ENCODE results near the gene TSPAN10.

TSPAN10 gene

DNA sequence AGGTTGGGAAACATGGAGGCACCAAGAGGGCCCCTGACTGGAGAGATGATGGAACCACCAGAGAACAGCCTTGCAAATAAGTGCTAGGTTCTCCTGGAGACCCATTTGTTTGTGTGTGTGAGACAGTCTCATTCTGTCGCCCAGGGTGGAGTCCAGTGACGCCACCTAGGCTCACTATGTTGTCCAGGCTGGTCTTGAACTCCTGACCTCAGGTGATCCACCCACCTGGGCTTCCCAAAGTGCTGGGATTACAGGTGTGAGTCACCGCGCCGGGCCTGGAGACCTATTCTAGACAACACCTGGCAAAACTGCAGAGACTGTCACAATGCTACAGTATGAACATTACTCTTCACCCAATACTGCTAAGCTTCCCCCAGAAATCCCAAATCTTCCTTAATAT is 1.6 kb upstream of the TSPAN10 start:
- no peak for DNase-seq

DNA sequence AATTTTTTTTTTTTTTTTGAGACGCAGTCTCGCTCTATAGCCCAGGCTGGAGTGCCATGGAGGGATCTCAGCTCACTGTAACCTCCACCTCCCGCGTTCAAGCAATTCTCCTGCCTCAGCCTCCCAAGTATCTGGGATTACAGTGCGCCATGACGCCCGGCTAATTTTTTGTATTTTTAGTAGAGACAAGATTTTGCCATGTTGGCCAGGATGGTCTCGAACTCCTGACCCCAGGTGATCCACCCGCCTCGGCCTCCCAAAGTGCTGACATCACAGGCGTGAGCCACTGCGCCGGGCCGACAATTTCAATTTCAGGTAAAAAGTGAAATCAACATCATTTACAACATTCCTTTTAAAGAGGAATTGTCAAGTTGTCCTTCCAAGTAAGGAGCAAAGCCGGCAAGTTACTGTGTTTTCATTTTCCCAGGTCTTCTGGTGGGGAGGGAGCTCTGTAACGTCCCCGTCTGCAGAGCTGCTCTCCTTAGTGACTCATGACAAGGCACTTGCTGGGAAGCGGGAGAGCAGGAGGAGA is 957 bp upstream of the TSPAN10 start:
- DNase-seq: no peak

DNA sequence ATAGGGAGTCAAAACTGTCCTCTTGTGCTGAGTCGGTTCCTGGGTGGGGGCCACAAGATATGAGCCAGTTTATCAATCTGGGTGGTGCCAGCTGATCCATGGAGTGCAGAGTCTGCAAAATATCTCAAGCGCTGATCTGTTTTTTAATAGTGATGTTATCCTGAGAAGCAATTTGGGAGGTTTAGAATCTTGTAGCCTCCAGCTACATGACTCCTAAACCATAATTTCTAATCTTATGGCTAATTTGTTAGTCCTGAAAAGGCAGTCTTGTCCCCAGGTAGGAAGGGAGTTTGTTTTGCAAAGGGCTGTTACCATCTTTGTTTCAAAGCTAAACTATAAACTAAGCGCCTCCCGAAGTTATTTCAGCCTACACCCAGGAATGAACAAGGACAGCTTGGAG is 1.7 kb downstream of the TSPAN10 start:
- no peak for DNase-seq

DNA sequence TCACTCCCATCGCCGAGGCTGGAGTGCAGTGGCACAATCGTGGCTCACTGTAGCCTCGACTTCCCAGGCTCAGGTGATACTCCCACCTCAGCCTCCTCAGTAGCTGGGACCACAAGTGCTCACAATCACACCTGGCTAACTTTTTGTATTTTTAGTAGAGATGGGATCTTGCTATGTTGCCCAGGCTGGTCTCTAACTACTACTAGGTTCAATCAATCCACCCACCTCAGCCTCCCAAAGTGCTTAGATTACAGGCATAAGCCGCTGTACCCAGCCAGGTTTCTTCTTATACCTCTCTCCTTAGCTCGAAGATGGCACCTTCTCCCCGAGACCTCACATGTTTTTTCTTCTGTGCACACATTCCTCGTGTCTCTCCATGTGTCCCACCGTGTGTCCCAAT is 3.0 kb downstream of the TSPAN10 start:
- DNase-seq: no peak

DNA sequence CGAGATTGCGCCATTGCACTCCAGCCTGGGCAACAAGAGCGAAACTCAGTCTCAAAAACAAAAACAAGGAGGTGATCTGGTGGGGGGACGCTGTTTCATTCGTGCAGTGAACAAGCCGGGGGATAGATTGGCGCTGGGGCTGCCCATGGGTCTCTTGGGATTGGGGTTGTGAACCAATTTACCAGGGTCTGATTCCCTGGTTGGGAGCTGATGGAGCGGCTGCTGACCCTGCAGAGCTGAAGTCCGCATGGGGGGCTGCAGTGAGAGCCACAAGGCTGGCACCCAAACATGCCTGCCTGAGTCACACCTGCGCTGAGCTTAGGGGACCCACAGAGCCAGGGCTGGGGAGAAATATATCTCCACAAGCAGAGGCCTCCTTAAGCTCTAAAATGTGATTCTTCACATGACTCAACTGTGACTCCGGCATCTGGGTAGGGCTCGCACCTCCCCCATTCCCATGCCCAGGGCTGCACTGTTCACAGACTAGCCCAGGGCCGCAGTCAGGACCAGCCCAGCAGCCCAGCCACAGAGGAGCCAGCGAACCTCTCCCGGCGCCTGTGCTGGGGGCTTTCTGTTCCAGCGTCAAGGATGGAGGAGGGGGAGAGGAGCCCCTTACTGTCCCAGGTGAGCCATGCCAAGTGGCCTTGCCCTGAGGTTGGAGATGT is 5.0 kb downstream of the TSPAN10 start:
- no peak for DNase-seq

DNA sequence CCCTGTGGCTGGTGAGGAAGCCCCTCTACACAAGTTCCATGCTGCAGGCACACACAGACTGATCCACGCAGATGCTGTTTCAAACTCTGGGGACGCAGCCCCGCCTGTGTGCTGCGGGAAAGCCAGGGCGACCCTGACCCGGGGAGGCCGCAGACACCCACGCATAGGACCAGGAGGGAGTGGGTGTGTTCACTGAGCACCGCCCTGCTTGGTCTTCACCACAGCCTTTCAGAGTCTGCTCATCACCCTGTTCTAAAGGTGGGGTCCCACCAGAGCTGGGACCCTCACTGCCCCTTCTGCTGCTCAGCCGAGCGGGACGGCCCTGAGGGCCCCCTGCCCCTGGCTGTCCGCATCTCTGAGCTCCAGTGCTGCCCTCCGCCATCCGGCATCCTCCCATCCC is 7.5 kb downstream of the TSPAN10 start:
- DNase-seq: no peak

DNA sequence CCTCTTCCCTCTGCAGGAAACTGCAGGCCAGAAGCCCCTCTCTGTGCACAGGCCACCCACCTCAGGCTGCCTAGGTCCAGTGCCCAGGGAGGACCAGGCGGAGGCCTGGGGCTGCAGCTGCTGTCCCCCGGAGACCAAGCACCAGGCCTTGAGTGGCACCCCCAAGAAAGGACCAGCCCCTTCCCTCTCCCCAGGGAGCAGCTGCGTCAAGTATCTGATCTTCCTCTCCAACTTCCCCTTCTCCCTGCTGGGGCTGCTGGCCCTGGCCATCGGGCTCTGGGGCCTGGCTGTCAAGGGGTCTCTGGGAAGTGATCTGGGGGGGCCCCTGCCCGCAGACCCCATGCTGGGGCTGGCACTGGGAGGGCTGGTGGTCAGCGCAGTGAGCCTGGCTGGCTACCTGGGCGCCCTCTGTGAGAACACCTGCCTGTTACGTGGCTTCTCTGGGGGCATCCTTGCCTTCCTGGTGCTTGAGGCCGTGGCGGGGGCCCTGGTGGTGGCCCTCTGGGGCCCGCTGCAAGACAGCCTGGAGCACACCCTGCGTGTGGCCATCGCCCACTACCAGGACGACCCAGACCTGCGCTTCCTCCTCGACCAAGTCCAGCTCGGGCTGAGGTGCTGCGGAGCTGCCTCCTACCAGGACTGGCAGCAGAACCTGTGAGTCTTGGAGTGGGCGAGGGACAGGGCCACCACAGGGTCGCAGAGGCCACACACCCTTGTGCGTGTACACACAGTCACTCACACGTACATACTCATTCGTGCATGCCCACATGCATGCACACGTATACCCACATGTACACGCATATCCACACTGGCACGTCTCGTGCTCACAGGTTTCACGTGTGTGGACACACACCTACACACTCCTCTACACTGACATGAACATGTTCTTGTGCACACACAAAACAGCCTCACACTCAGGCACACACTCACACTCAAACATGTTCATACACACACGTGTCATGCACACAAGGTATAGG is 8.3 kb downstream of the TSPAN10 start:
- no peak for DNase-seq

DNA sequence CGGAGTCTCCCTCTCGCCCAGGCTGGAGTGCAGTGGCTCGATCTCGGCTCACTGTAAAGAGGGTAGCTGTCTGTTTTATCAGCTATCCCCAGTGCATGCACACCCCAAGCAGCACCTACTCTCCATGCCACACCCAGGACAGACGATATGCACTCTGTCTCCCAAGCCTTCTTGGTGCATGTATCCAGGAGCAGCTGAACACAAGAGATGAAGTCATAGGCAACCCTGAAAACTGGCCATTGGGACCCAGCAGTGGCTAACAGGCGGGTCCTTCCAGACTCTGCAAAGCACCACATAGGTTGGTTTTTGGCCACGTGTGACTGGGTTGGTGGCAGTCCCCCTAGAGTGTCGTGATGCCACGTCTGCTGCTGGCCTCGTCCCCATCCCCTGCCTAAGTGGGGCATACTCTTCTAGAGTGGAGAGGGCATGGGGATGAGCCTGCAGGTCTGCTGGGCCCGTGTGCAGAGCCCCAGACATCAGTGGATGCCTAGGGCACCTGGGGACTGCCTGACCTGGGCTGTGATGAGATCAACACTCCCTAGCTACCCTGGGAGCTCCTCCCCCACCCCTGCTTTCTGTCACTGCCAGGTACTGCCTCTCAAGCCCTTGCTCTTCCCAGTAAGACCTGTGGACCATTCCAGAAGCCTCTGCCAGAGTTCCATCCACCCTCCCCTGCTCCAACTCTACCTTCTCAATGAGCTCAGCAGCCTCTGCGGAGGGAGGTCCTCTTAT is 10.0 kb downstream of the TSPAN10 start:
- peak in 1 of 14 donors; percentile 80 for DNase-seq

DNA sequence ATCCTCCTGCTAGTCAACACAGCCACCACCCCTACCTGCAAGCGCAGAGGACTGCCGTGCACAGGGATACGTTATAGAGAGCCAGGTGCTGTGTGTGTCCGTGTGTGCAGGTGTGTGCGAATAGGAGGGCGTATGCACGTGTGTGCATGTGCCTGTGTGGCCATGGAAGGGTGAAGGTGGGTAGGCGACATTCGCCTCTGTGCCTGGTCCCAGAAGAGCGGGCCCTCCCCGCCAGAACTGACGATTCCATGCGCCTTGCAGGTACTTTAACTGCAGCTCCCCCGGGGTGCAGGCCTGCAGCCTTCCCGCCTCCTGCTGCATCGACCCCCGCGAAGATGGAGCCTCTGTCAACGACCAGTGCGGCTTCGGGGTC is 10.6 kb downstream of the TSPAN10 start:
- peak in 1 of 14 donors; percentile 38 for DNase-seq

DNA sequence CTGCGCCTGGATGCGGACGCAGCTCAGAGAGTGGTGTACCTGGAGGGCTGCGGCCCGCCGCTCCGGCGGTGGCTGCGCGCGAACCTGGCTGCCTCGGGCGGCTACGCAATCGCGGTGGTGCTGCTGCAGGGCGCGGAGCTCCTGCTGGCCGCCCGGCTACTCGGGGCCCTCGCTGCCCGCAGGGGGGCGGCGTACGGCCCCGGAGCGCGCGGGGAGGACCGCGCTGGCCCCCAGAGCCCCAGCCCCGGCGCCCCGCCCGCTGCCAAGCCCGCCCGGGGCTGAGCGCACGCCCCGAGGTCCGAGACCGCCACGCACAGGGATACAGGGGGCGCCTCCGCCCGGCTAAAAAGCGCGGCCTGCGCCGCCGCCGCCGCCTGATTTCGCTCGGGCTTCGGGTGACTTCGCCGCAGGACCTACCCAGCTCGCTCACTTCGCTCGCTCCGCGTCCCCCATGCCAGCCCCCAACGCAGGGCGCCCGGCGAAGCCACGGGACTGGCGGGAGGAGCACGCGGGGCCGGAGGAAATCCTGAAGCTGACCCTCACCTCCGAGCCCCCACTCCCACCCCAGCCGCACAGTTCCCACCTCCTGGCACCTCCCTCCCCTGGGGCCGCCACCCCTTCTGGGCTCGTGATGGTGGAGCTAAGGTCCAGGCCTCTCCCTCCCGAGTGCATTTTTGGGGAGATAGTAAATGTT is 11.2 kb downstream of the TSPAN10 start:
- DNase-seq: no peak

DNA sequence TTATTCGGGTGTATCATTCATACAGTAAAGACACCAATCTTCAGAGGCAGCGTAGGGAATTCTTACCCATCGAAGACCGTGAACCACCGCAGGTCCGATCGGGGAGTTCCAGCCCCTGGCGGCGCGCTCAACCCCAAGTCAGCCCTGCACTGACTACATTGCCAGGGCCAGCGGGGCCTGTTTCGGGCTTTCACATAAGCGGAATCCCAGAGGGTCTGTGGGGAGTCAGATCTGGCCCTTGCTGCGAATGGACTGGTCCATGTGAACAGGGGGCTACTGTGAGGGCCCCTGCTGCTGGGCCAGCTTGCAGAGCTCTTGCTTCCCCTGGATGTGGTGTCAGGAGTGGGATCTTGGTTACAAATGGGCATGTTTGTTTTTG is 11.7 kb downstream of the TSPAN10 start:
- no peak for DNase-seq

DNA sequence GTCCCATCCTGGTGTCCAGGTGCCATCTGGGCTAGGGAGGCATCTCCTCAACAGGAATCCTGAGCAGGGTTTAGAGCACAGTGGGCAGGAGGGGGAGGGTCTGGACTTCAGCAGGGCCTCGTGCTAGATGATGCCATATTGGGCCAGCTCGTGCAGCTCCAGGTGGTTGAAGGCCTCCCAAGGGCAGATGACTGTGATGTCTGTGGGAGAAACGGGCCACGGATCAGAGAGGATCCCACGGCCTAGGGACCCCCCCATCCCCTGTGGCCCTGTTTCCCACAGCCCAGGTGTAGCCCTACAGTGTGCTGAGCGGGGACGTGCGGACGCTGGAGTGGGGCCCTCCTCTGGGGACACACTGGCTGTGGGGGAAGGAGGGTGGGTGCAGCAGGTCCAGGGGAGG is 14.0 kb downstream of the TSPAN10 start:
- DNase-seq: no peak

DNA sequence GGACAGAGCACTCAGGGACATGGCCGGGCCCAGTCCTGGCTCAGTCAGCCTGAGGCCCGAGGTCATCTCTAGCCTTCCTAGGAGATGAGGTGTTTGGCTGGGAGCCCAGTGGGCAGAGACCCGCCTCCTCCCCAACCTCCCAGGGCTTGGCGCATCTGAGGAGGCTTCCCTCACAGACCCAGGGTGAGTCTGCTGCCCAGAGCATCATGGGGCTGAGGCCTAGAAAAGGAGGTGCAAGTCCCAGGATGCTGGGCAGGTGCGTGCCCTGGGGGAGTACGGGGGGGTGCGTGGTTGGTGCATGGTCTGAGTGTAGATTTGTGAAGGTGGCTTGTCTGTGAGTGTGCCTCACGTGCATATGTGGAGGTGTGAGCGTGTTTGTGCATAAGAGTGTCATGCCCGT is 14.7 kb downstream of the TSPAN10 start:
- no peak for DNase-seq

DNA sequence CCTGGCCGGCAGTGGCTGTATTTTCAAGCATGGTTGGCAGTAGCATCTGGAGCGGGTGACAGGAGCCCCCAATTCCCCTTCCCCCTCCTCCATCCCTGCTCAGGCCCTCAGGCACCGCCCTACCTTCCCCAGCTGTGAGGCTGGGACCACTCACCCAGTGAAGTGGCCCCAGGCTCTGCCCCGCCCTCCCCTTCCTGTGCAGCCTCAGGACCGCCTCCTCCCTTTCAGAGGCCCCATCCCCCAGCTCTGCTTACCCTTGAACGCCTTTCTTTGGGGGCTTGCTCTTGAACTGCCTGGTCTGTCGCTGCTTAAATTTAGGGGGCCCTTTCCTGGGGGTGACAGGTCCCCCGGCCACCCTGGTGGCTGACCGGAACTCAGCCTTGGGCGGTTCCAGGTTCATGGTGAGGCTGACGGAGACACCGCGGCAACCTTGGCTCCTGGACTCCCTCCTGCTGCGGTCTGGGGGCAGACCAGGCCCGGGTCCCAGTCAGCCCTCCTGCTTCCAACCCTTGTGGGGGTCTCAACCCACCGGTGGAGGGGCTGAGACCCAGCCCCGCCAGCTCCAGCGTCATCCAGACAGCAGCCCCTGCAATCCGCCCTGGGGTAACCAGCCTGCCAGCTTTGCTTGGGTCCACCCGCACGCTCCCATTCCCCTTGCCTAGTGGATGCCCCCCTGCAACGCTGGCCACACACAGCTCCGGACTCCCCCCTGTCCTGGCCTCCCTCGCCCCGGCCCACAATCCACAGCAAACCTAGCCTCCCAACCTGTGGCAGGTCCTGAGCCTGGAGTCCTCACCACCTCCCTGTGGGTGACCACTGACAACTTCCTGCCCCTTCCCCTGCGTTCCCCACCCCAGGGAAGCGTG is 16.1 kb downstream of the TSPAN10 start:
- DNase-seq: no peak

DNA sequence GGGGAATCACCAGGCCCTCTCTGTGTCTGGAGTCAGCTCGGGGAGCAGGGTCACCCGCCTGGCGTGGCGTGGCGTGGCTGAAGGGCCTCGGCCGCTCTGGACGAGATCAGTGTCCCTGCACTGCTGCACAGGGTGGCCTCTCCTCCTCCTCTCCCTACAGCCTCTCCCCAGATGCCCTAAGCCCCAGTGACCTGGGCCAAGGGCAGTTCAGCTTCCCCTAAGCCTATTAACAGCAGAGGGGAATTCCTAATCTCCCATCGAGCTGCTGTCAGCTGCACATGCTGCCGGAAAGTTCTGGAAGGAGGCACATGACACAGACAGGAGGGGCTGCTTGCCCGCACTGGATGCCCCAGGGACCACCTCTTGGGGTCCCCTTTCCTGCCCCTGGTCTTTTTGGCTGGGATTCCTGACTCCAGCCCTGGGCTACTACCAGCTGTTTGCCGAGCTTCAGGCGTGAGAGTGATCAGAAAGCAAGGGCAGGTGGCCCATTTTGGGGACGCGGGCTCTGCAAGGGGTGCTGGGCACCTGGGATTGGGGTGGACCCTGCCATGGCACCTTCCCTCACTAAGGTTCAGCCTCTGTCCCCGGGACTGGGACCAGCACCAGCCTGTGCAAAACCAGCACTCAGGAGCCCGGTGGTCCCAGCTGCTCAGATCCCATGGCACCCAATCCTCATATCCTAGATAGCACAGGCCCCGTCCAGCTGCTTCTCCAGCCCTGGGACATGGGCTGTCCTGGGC is 18.6 kb downstream of the TSPAN10 start:
- DNase-seq: no peak

DNA sequence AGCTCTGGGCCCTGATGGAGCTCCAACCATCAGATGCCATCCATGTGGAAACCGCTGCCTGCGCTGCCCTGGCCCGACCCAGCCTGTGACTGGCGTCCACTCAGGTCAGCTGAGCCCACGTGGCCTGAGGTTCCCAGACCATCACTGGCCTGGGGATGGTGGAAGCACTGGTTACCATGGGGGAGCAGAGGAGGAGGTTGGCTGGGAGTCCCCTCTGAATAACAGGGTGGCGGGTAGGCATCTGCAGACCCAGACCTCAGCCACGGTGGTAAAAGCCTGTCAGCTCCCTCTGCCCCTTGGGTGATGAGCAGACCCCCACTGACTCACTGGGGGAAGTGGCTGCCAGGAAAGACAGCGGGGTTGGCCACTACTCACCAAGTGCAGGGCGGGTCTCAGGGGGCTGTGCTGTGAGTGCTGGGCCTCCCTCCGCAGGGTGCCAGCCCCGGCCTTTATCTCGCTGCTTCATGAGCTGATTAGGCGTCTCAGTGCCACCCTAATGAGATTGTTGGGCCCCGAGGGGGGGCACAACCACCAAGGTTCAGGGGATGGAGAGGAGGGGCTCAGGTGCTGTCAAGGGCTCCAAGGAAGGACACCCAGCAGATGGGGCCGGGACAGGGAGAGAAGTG is 19.2 kb downstream of the TSPAN10 start, which contains the start of gene PDE6G:
Gene PDE6G, minus strand, starts transcription at position 425 of the 626 bp plus-strand sequence. CDS start 3,237 bp downstream, outside the sequence.
- DNase-seq: no peak

DNA sequence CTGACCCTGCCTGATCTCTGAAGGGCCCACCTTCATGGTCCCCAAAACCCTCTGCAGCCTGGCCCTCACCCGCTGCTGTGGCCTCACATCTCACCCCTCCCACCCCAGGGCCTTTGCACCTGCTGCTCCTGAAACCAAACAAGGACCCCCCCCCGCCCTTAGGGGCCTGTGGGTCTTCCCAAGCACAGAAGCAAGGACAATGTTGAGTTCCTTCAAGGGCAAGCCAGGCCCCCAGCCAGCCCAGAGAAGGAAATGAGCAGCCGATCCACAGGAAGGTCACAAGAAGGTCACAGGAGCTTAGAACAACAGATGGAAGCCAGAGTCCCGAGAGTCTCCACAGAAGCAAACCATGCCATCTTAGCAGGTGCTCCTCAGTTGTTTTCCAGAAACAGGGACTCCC is 19.8 kb downstream of the TSPAN10 start:
- DNase-seq: no peak

DNA sequence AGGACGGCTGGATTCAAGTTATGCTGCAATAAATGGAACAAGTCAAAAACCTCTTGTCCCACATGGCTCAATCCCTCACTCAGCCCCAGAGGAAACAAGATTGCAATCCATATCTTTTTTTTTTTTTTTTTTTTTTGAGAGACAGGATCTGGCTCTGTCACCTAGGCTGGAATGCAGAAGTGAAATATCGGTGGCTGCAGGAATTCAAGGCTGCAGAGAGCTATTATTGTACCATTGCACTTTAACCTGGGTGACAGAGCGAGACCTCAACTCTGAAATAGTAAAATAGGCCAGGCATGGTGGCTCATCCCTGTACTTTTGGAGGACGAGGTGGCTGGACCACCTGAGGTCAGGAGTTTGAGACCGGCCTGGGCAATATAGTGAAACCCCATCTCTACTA is 22.0 kb downstream of the TSPAN10 start:
- no peak for DNase-seq

DNA sequence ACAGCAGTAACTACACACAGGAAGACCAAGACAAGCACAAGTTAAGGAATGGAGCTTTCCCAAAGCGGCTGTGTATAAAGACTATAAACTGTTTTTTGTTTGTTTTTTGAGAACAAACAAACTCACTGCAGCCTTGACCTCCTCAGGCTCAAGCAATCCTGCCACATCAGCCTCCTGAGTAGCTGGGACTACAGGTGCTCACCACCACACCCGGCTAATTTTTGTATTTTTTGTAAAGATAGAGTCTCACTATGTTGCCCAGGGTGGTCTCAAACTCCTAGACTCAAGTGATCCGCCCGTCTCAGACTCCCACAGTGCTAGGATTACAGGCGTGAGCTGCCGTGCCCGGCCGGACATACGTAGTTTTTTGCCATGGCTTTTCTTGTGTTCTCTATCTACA is 23.4 kb downstream of the TSPAN10 start:
- no peak for DNase-seq

DNA sequence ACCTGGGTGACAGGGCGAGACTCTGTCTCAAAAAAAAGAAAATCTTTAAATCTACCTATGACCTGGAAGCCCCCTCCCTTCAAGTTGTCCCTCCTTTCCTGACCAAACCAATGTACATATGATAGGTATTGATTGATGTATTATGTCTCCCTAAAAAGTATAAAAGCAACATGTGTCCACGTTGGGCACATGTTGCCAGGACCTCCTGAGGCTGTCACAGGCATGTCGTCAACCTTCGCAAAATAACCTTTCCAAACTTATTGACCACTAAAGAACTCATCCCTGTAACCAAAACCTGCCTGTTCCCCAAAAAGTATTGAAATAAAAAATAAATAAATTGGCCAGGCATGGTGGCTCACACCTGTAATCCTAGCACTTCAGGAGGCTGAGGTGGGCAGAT is 25.0 kb downstream of the TSPAN10 start:
- DNase-seq: no peak
